HCT116 (cell line): Measurements from ENCODE around the gene MYCBP. TPM values are rescaled to one million over a fixed set of nuclear protein-coding genes. Genes with fewer than 3 reads are reported as not detected.

Experiments
- ATAC-seq: fragments of 200-7000 bp; cut with Tn5 transposase; 2 replicates; pipeline ENCODE4 v1.9.1; 2020; ENCODE audit warnings: mild to moderate bottlenecking, moderate library complexity
- BruUV-seq: library from RNA; stranded (reverse); fragments of 400-500 nt; replicated peaks from 2 replicates; lab custom pipeline; 2021; lab: Mats Ljungman, UMichigan
- CTCF ChIA-PET: fragments of 300-600 bp; sonication (Branson Sonifier 250); formaldehyde crosslinking; loops from one replicate; lab custom pipeline; 2021; ENCODE audit warnings: antibody characterized with exemption; lab: Charles Lee
- POLR2A ChIA-PET: fragments of 300-600, 350-600 bp; sonication (Branson Sonifier 250); formaldehyde crosslinking; loops from one replicate; lab custom pipeline; 2021; ENCODE audit warnings: antibody characterized with exemption; lab: Charles Lee
- RAD21 ChIA-PET, 2 experiments: fragments of 300-600 bp; sonication (Branson Sonifier 250); formaldehyde crosslinking; loops; one replicate each; lab custom pipeline; 2023; ENCODE audit warnings: low total read pairs in 2 of 2; ENCODE audit not compliant: uncharacterized antibody in 2 of 2, unreplicated experiment in 2 of 2, low non-redundant PET in 1 of 2; lab: Charles Lee
- DNase-seq: peaks from one replicate; pipeline ENCODE4 v3.0.0-alpha.2; 2010; ENCODE audit warnings: low read depth, low spot score
- H2AFZ ChIP-seq: fragments of 200-600 bp; shearing (Covaris generic), sonication (generic); 2 replicates; pipeline ENCODE4 v1.6.1; 2017; ENCODE audit warnings: low read depth, mixed run types, mixed read lengths, antibody characterized with exemption, low read length; ENCODE audit not compliant: poor library complexity, severe bottlenecking
- H3K27ac ChIP-seq: 2 replicates; pipeline ENCODE4 v1.5.1; 2012; ENCODE audit warnings: low read depth, low read length
- H3K27me3 ChIP-seq: fragments of 200-600 bp; sonication (generic); 2 replicates; pipeline ENCODE4 v1.6.1; 2016; ENCODE audit warnings: mixed run types, low read length, mixed read lengths; ENCODE audit not compliant: insufficient read depth
- H3K36me3 ChIP-seq, 2 experiments: fragments of 200-500 bp in 1 of 2; fragments of 200-600 bp in 1 of 2; sonication (Bioruptor generic) in 1 of 2; sonication (generic) in 1 of 2; 2 replicates each; pipeline versions ENCODE4 v1.5.1 to v1.6.1; 2014 to 2016; ENCODE audit warnings: low read length in 2 of 2, inconsistent platforms in 1 of 2, mixed read lengths in 1 of 2, mixed run types in 1 of 2; ENCODE audit not compliant: insufficient read depth in 2 of 2, control insufficient read depth in 1 of 2
- H3K4me1 ChIP-seq, 2 experiments: fragments of 200-600 bp in 1 of 2; sonication (generic) in 1 of 2; 2 replicates each; pipeline versions ENCODE4 v1.5.1 to v1.6.1; 2012 to 2017; ENCODE audit warnings: low read length in 2 of 2, inconsistent platforms in 1 of 2, mild to moderate bottlenecking in 1 of 2, mixed read lengths in 1 of 2, mixed run types in 1 of 2, moderate library complexity in 1 of 2; ENCODE audit not compliant: insufficient read depth in 2 of 2, control insufficient read depth in 1 of 2
- H3K4me2 ChIP-seq: fragments of 200-600 bp; sonication (generic); 2 replicates; pipeline ENCODE4 v1.6.1; 2017; ENCODE audit warnings: mixed run types, low read length, mixed read lengths
- H3K4me3 ChIP-seq, 2 experiments: fragments of 200-600 bp in 1 of 2; sonication (generic) in 1 of 2; replicated peaks in 1 of 2; 2 replicates each; pipeline ENCODE4 v1.5.1; 2011 to 2016; ENCODE audit warnings: low read length in 2 of 2, control low read depth in 1 of 2, low read depth in 1 of 2, mild to moderate bottlenecking in 1 of 2, mixed read lengths in 1 of 2, mixed run types in 1 of 2
- H3K79me2 ChIP-seq: fragments of 200-600 bp; sonication (generic); 2 replicates; pipeline ENCODE4 v1.6.1; 2017; ENCODE audit warnings: mild to moderate bottlenecking, mixed run types, low read length, moderate library complexity, mixed read lengths; ENCODE audit not compliant: insufficient read depth
- H3K9ac ChIP-seq: fragments of 200-600 bp; sonication (generic); 2 replicates; pipeline ENCODE4 v1.6.1; 2016; ENCODE audit warnings: low read length, mixed read lengths
- H3K9me2 ChIP-seq: fragments of 200-600 bp; sonication (generic), shearing (Covaris generic); 2 replicates; pipeline ENCODE4 v1.6.1; 2017; ENCODE audit warnings: mixed run types, mild to moderate bottlenecking, moderate library complexity; ENCODE audit not compliant: insufficient read depth
- H3K9me3 ChIP-seq, 2 experiments: fragments of 200-500 bp in 1 of 2; fragments of 200-600 bp in 1 of 2; sonication (Bioruptor generic) in 1 of 2; sonication (generic) in 1 of 2; 2 replicates each; pipeline ENCODE4 v1.6.1; 2014 to 2017; ENCODE audit warnings: low read length in 2 of 2, mixed read lengths in 2 of 2, inconsistent platforms in 1 of 2, low read depth in 1 of 2, mild to moderate bottlenecking in 1 of 2, mixed run types in 1 of 2, moderate library complexity in 1 of 2; ENCODE audit not compliant: control insufficient read depth in 1 of 2, insufficient read depth in 1 of 2
- H4K20me1 ChIP-seq: fragments of 200-600 bp; sonication (generic), shearing (Covaris generic); 2 replicates; pipeline ENCODE4 v1.6.1; 2017; ENCODE audit warnings: mixed run types, mild to moderate bottlenecking, moderate library complexity; ENCODE audit not compliant: insufficient read depth
- ATF3 ChIP-seq: IDR thresholded peaks from 2 replicates; pipeline ENCODE4 v1.6.1; 2012
- MAX ChIP-seq: IDR thresholded peaks from 2 replicates; pipeline ENCODE4 v1.6.1; 2012
- RAD21 ChIP-seq: IDR thresholded peaks from 2 replicates; pipeline ENCODE4 v1.6.1; 2012; ENCODE audit warnings: low read depth, mild to moderate bottlenecking
- TCF7L2 ChIP-seq: IDR thresholded peaks from 2 replicates; pipeline ENCODE4 v1.7.0; 2011; ENCODE audit warnings: borderline replicate concordance, inconsistent platforms; ENCODE audit not compliant: insufficient read depth, insufficient read length; ENCODE audit errors: extremely low read depth
- ZBTB33 ChIP-seq: IDR thresholded peaks from 2 replicates; pipeline ENCODE4 v1.6.1; 2011; ENCODE audit warnings: mild to moderate bottlenecking, low read length, moderate library complexity; ENCODE audit not compliant: insufficient replicate concordance; ENCODE audit errors: extremely low read depth
- ZFX ChIP-seq: fragments of 450-650 bp; IDR thresholded peaks from 2 replicates; pipeline ENCODE4 v1.6.1; 2017
- ZNF274 ChIP-seq: fragments of 200-500 bp; sonication (Bioruptor generic); IDR thresholded peaks from 2 replicates; pipeline ENCODE4 v1.6.1; 2014; ENCODE audit warnings: mild to moderate bottlenecking, low read depth, low read length, inconsistent platforms
- intact Hi-C: fragments of 100-400 bp; cut with micrococcal nuclease; formaldehyde crosslinking; loops from 2 replicates; pipeline ENCODE4 v1.10.0; 2022
- total RNA-seq: library from RNA; stranded (reverse); gene quantifications from one replicate; pipeline ENCODE4 v1.2.1, GENCODE V29; 2021; ENCODE audit not compliant: unreplicated experiment

The MYCBP gene
- total RNA-seq, 1 experiment from 2014 or later: 40.2 TPM

GRCh38 chr1:38820860-38821259 lies 52.3 kb downstream of the MYCBP start:
- H3K27me3 ChIP-seq: no peaks in the 10 kb centered on the region
- H3K79me2 ChIP-seq: no peaks in the 10 kb centered on the region
- H4K20me1 ChIP-seq: no peaks in the 10 kb centered on the region
- DNase-seq: no peak
- POLR2A ChIA-PET: no interaction called here
- intact Hi-C loops: no loop called here
- H3K4me3 ChIP-seq: no peak overlapping the region
- no TSS peak for BruUV-seq
- H3K27ac ChIP-seq: no peak overlapping the region
- no peak for TF ChIP-seq ZFX
- no peak for TF ChIP-seq RAD21
- TF ChIP-seq, all 23 proteins: peak for 0
- no peaks in the 10 kb centered on the region for H3K9me3 ChIP-seq
- no peaks in the 10 kb centered on the region for H3K36me3 ChIP-seq
- ATAC-seq: no peak
- ChIA-PET RAD21 (no interaction called here), CTCF (no interaction called here)
- no peak overlapping the region for H2AFZ ChIP-seq
- H3K9ac ChIP-seq: no peak overlapping the region
- peaks cover 0 to 5% of the 10 kb centered on the region in 2 experiments; a peak in 2 of 4 replicates for H3K4me1 ChIP-seq
- H3K4me2 ChIP-seq: no peak overlapping the region
- H3K9me2 ChIP-seq: no peaks in the 10 kb centered on the region

GRCh38 chr1:38819516-38819915 lies 53.6 kb downstream of the MYCBP start:
- DNase-seq (no peak), ATAC-seq (no peak)
- no peaks in the 10 kb centered on the region for H3K27me3 ChIP-seq
- no peak overlapping the region for H3K9ac ChIP-seq
- ChIA-PET RAD21 (no interaction called here), POLR2A (no interaction called here), CTCF (interaction anchor here (1.0 kb wide), 1 partner anchor 748 kb away, joined by 3 read pairs; no protein-coding TSS in a partner anchor)
- no peaks in the 10 kb centered on the region for H3K9me2 ChIP-seq
- no peaks in the 10 kb centered on the region for H3K9me3 ChIP-seq
- no peak overlapping the region for H3K4me3 ChIP-seq
- intact Hi-C loops: loop anchor here (5.0 kb wide), 2 partner anchors 212 to 792 kb away; no protein-coding TSS in a partner anchor
- H3K36me3 ChIP-seq: no peaks in the 10 kb centered on the region
- no peak overlapping the region for H2AFZ ChIP-seq
- BruUV-seq: no TSS peak
- no peak overlapping the region for H3K4me2 ChIP-seq
- peaks cover 0 to 5% of the 10 kb centered on the region in 2 experiments; a peak in 2 of 4 replicates for H3K4me1 ChIP-seq
- no peak for TF ChIP-seq ZNF274
- TF ChIP-seq ZBTB33: no peak
- no peak for TF ChIP-seq MAX
- no peak for TF ChIP-seq TCF7L2
- no peak for TF ChIP-seq ATF3
- H3K79me2 ChIP-seq: no peaks in the 10 kb centered on the region
- no peak overlapping the region for H3K27ac ChIP-seq
- no peaks in the 10 kb centered on the region for H4K20me1 ChIP-seq
